ENCODE data around the gene SNX21. TPM values are rescaled to one million over a fixed set of nuclear protein-coding genes. Genes with fewer than 3 reads are reported as not detected.
A peak's percentile ranks its signal among the peaks of the same experiment; 100 is the strongest.

Gene SNX21
- total and polyA plus RNA-seq, 2 donors (not counting 1 experiment from before 2014, with no cell fraction given), result 2.2 to 2.4 TPM

GRCh38 chr20:45834797-45835161 lies 1.2 kb downstream of the SNX21 start:
- CTCF ChIA-PET, result interaction anchor here (1.0 to 1.2 kb wide), 2 partner anchors 47 to 126 kb away, joined by 3 to 4 read pairs; no protein-coding TSS in a partner anchor
- no peak overlapping the region for H3K27ac ChIP-seq (ENCODE audit: low read length in 2 of 2)
- H3K4me1 ChIP-seq (ENCODE audit: control insufficient read depth in 2 of 2, insufficient read depth in 2 of 2, low read length in 2 of 2), result peaks cover 6 to 18% of the 10 kb centered on the region in 2 donors
- H3K36me3 ChIP-seq (replicated peaks in 1 of 2; ENCODE audit: control extremely low read depth in 1 of 2, control insufficient read depth in 1 of 2, extremely low read depth in 1 of 2, insufficient read depth in 2 of 2, low read length in 1 of 2), result no peaks in the 10 kb centered on the region
- Mint-ChIP-seq H3K4me1 (peaks cover 12% of the 10 kb centered on the region), H3K27ac (peak overlapping the region; percentile 53), H3K9me3 (ENCODE audit: insufficient read depth) (no peaks in the 10 kb centered on the region), H3K27me3 (no peaks in the 10 kb centered on the region), H3K4me3 (peak overlapping the region; percentile 83)
- ATAC-seq (ENCODE audit: low read depth) (no peak), DNase-seq (no peak)
- H3K4me3 ChIP-seq (ENCODE audit: control extremely low read depth in 1 of 5, extremely low read depth in 1 of 5, insufficient read depth in 1 of 5, low read depth in 2 of 5, low read length in 4 of 5), result no peak overlapping the region
- no peaks in the 10 kb centered on the region for H3K79me2 ChIP-seq (ENCODE audit: control insufficient read depth, insufficient read depth, low read length)
- no peak overlapping the region for H3K9ac ChIP-seq (ENCODE audit: low read length)
- WGBS (ENCODE audit: insufficient coverage), result 97% methylated on average over 14 of the region's 14 CpGs
- H2AFZ ChIP-seq (ENCODE audit: insufficient read depth, low read depth, low read length, poor library complexity, severe bottlenecking), result no peak overlapping the region
- H4K20me1 ChIP-seq (ENCODE audit: control insufficient read depth, insufficient read depth, low read length, poor library complexity, severe bottlenecking), result no peaks in the 10 kb centered on the region
- H3K9me3 ChIP-seq (ENCODE audit: control extremely low read depth in 1 of 3, control insufficient read depth in 2 of 3, insufficient read depth in 1 of 3, low read length in 2 of 3), result no peaks in the 10 kb centered on the region
- intact Hi-C loops (cut with micrococcal nuclease), result no loop called here
- H3K4me2 ChIP-seq (replicated peaks; ENCODE audit: low read depth, low read length, poor library complexity, severe bottlenecking), result peak overlapping the region; percentile 98
- TF ChIP-seq EZH2 (IDR thresholded peaks at IDR 0.05; ENCODE audit: borderline replicate concordance, insufficient read depth, low read depth, low read length, poor library complexity, severe bottlenecking), result no peak
- TF ChIP-seq CTCF (IDR thresholded peaks at IDR 0.05), result no peak
- H3K27me3 ChIP-seq (replicated peaks in 1 of 4; ENCODE audit: control extremely low read depth in 1 of 4, control insufficient read depth in 3 of 4, insufficient read depth in 4 of 4, low read length in 3 of 4), result no peaks in the 10 kb centered on the region
- POLR2A ChIA-PET, result interaction anchor here (2.1 kb wide), 1 partner anchor 8 kb away, joined by 5 read pairs; no protein-coding TSS in a partner anchor

GRCh38 chr20:45835329-45835765 lies 1.7 kb downstream of the SNX21 start:
- DNase-seq (no peak), ATAC-seq (ENCODE audit: low read depth) (no peak)
- Histone ChIP-seq H3K27me3 (replicated peaks in 1 of 4; ENCODE audit: control extremely low read depth in 1 of 4, control insufficient read depth in 3 of 4, insufficient read depth in 4 of 4, low read length in 3 of 4) (no peaks in the 10 kb centered on the region), H3K4me3 (ENCODE audit: control extremely low read depth in 1 of 5, extremely low read depth in 1 of 5, insufficient read depth in 1 of 5, low read depth in 2 of 5, low read length in 4 of 5) (no peak overlapping the region), H2AFZ (ENCODE audit: insufficient read depth, low read depth, low read length, poor library complexity, severe bottlenecking) (no peak overlapping the region), H3K27ac (ENCODE audit: low read length in 2 of 2) (no peak overlapping the region), H3K4me1 (ENCODE audit: control insufficient read depth in 2 of 2, insufficient read depth in 2 of 2, low read length in 2 of 2) (peaks cover 6 to 18% of the 10 kb centered on the region in 2 donors), H4K20me1 (ENCODE audit: control insufficient read depth, insufficient read depth, low read length, poor library complexity, severe bottlenecking) (no peaks in the 10 kb centered on the region), H3K36me3 (replicated peaks in 1 of 2; ENCODE audit: control extremely low read depth in 1 of 2, control insufficient read depth in 1 of 2, extremely low read depth in 1 of 2, insufficient read depth in 2 of 2, low read length in 1 of 2) (no peaks in the 10 kb centered on the region), H3K4me2 (replicated peaks; ENCODE audit: low read depth, low read length, poor library complexity, severe bottlenecking) (no peak overlapping the region), H3K79me2 (ENCODE audit: control insufficient read depth, insufficient read depth, low read length) (no peaks in the 10 kb centered on the region), H3K9ac (ENCODE audit: low read length) (no peak overlapping the region), H3K9me3 (ENCODE audit: control extremely low read depth in 1 of 3, control insufficient read depth in 2 of 3, insufficient read depth in 1 of 3, low read length in 2 of 3) (no peaks in the 10 kb centered on the region)
- no peaks in the 10 kb centered on the region for H3K9me3 Mint-ChIP-seq (ENCODE audit: insufficient read depth)
- intact Hi-C loops (cut with micrococcal nuclease), result no loop called here
- ChIA-PET CTCF (no interaction called here), POLR2A (no interaction called here)
- H3K4me1 Mint-ChIP-seq, result peaks cover 12% of the 10 kb centered on the region
- WGBS (ENCODE audit: insufficient coverage), result 92% methylated on average over 1 of the region's 3 CpGs
- no peaks in the 10 kb centered on the region for H3K27me3 Mint-ChIP-seq
- H3K27ac Mint-ChIP-seq, result no peak overlapping the region
- H3K4me3 Mint-ChIP-seq, result peak overlapping the region; percentile 83
- TF ChIP-seq CTCF (IDR thresholded peaks at IDR 0.05) (no peak), EZH2 (IDR thresholded peaks at IDR 0.05; ENCODE audit: borderline replicate concordance, insufficient read depth, low read depth, low read length, poor library complexity, severe bottlenecking) (no peak)
